AG09319 (cell line): ENCODE data around the gene SLCO2A1.

Experiments used
- DNase-seq: peaks from one replicate; pipeline ENCODE4 v3.0.0-alpha.2; 2010; ENCODE audit warnings: low read depth; ENCODE audit errors: extremely low read depth
- CTCF ChIP-seq: IDR thresholded peaks from 2 replicates; pipeline ENCODE4 v1.5.1; 2011; ENCODE audit warnings: low read depth, mild to moderate bottlenecking, inconsistent platforms, low read length, moderate library complexity

SLCO2A1 gene

GRCh38 chr3:133917144-133917543 is 112.6 kb downstream of the SLCO2A1 start:
- TF ChIP-seq CTCF, result no peak
- no peak for DNase-seq

DNA sequence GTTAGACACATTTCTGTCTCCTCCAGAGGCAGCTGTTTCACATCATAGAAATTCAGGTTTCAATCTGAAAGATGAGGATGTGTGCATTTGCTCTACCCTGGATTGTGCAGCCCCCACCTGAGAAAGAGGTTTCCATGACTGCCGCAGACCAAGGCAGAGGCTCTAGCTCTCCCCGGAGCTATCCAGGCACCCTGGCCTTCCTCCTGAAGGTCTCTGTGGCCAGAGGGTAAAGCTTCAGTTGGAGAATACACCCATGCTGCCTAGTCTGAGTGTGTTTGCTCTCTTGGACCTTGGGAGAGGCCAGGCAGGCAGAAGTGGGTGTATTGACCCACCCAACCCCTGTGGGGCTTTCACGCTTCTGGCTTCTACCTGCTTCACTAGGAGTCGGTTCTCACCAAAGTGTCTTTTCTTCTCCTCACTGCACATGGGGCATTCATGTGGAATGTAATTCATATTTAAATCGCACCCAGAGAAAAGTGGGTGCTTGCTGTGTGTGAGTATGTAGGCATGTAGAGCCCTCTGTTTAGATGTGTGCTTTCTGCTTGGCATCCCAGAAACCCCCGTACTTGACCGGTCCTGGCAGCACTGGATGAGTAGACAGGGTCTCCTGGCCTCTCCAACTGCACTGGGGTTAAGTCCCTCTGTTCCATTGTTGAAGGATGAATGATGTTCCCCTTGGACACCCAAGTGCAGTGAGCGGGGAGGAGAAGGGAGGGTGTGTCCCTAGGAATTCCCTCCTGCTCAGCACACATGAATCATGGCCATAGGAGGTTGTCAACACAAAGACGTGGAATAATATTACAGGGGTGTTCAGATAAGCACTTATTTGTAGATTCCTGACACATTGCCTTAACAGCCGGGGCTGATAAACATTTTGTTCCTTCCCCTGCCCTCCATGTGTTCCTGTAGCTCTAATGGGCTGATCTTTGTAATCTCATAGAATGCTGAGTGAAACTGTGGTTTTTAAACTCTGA is 113.8 kb downstream of the SLCO2A1 start:
- no peak for DNase-seq
- TF ChIP-seq CTCF, result no peak

GRCh38 chr3:133914839-133915600 is 114.7 kb downstream of the SLCO2A1 start:
- TF ChIP-seq CTCF, result no peak
- DNase-seq, result no peak

DNA sequence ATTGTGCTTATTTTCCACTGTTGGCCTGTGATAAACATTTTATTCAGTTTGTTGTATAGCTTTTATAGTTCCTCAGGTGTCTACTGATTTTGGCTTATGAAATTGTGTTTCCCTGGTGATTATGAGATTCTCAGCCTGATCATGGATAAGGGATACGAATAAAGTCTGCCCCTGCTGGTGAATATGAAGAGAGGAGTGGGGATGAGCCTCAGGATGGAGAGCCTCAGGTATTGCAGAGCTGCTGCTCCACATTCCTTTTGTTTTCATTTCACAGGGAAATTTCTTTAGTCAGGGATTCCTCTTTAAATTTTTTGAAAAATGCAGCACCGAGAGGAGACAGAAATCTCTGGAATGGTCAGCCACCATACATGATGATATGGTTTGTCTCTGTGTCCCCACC is 119.3 kb downstream of the SLCO2A1 start:
- no peak; the same call in 1 of the 2 replicates for TF ChIP-seq CTCF
- no peak for DNase-seq

GRCh38 chr3:133905376-133905775 is 124.3 kb downstream of the SLCO2A1 start:
- no peak for TF ChIP-seq CTCF
- DNase-seq, result no peak

DNA sequence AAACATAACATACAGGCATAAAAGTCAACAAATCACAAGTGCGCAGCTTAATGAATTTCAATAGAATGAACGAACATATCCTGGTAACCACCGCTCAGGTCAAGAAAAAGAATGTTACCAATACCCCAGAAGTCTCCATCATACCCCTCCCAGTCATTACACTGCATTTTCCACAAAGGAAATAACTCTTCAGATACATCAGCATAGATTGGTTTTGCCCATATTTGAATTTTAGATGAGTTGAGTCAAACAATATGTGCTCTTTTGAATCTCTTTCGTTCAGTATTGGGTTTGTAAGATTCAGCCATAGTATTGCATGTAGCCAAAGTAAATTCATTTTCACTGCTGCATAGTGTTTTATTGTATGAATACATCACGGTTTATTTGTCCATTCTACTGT is 127.9 kb downstream of the SLCO2A1 start:
- DNase-seq, result no peak
- no peak for TF ChIP-seq CTCF

GRCh38 chr3:133901083-133901482 is 128.6 kb downstream of the SLCO2A1 start:
- TF ChIP-seq CTCF, result no peak; the same call in 1 of the 2 replicates
- DNase-seq, result no peak
